Breast epithelium (tissue), 3 donors: ENCODE measurements around the gene ZC2HC1B.

Experiments used
- CTCF ChIP-seq, 3 donors: fragments of 450-650 bp; IDR thresholded peaks; one replicate each; pipeline ENCODE4 v1.5.1; 2016 to 2017; ENCODE audit warnings: antibody characterized with exemption in 3 of 3, mild to moderate bottlenecking in 3 of 3, moderate library complexity in 3 of 3
- POLR2A ChIP-seq: fragments of 450-650 bp; IDR thresholded peaks from one replicate; pipeline ENCODE4 v1.6.1; 2016; ENCODE audit warnings: antibody characterized with exemption, mild to moderate bottlenecking, moderate library complexity
- POLR2AphosphoS5 ChIP-seq, 3 donors: sonication (generic); formaldehyde crosslinking; IDR thresholded peaks; one replicate each; pipeline ENCODE4 v1.6.1; 2017; ENCODE audit warnings: antibody characterized with exemption in 3 of 3

- TF ChIP-seq CTCF (IDR thresholded peaks at IDR 0.05) (no peak), POLR2A (no peak), POLR2AphosphoS5 (IDR thresholded peaks at IDR 0.05) (no peak)
Observed at GRCh38 chr6:143859891-143860660, 4.2 kb upstream of the ZC2HC1B start.
